Caco-2 (cell line): ENCODE results near the gene SMURF1. TPM values are rescaled to one million over a fixed set of nuclear protein-coding genes. Genes with fewer than 3 reads are reported as not detected.
"Not testable (repeated sequence)": the region's sequence is repeated elsewhere in the genome, so short reads cannot be mapped to it uniquely, and the experiment has no call there.

Source experiments
- BruUV-seq: library from RNA; stranded (reverse); fragments of 400-500 nt; replicated peaks from 2 replicates; lab custom pipeline; 2021; lab: Mats Ljungman, UMichigan
- CTCF ChIA-PET: fragments of 300-600 bp; sonication (Branson Sonifier 250); formaldehyde crosslinking; loops from one replicate; lab custom pipeline; 2022; ENCODE audit warnings: antibody characterized with exemption; lab: Charles Lee
- POLR2A ChIA-PET: fragments of 300-600 bp; sonication (Branson Sonifier 250); formaldehyde crosslinking; loops from one replicate; lab custom pipeline; 2022; ENCODE audit warnings: antibody characterized with exemption; lab: Charles Lee
- DNase-seq, 2 experiments: peaks; one replicate each; pipeline versions ENCODE4 v3.0.0 to v3.0.0-alpha.2; 2020 to 2022
- H3K27me3 ChIP-seq: replicated peaks from 2 replicates; pipeline ENCODE4 v1.6.0; 2011; ENCODE audit warnings: low read length; ENCODE audit not compliant: control insufficient read depth, insufficient read depth
- H3K36me3 ChIP-seq: 2 replicates; pipeline ENCODE4 v1.5.1; 2011; ENCODE audit warnings: low read length; ENCODE audit not compliant: control insufficient read depth, insufficient read depth
- H3K4me1 ChIP-seq: fragments of 250-450 bp; sonication (Bioruptor Pico); 2 replicates; pipeline ENCODE4 v1.5.1; 2020; ENCODE audit warnings: mild to moderate bottlenecking
- H3K4me3 ChIP-seq: 2 replicates; pipeline ENCODE4 v1.5.1; 2011; ENCODE audit warnings: low read depth, mild to moderate bottlenecking, control low read depth, low read length
- H3K9me3 ChIP-seq: fragments of 250-450 bp; sonication (Bioruptor Pico); 2 replicates; pipeline ENCODE4 v1.5.1; 2020; ENCODE audit warnings: mild to moderate bottlenecking, moderate library complexity
- H3K27ac Mint-ChIP-seq: one replicate; pipeline ENCODE4 v1.8.0; 2022; ENCODE audit warnings: mixed read lengths; ENCODE audit not compliant: unreplicated experiment
- H3K27me3 Mint-ChIP-seq: one replicate; pipeline ENCODE4 v1.8.0; 2022; ENCODE audit warnings: mixed read lengths; ENCODE audit not compliant: insufficient read depth, unreplicated experiment
- H3K36me3 Mint-ChIP-seq: one replicate; pipeline ENCODE4 v1.8.0; 2022; ENCODE audit warnings: mild to moderate bottlenecking, mixed read lengths; ENCODE audit not compliant: insufficient read depth, unreplicated experiment
- H3K4me1 Mint-ChIP-seq: one replicate; pipeline ENCODE4 v1.8.0; 2022; ENCODE audit warnings: low read depth, mixed read lengths; ENCODE audit not compliant: unreplicated experiment
- H3K4me3 Mint-ChIP-seq: one replicate; pipeline ENCODE4 v1.8.0; 2022; ENCODE audit warnings: mild to moderate bottlenecking, moderate library complexity, mixed read lengths; ENCODE audit not compliant: unreplicated experiment
- H3K9me3 Mint-ChIP-seq: one replicate; pipeline ENCODE4 v1.8.0; 2022; ENCODE audit warnings: mixed read lengths; ENCODE audit not compliant: unreplicated experiment
- CTCF ChIP-seq, 2 experiments: fragments of 200-600 bp in 1 of 2; IDR thresholded peaks; 1 replicate in 1 of 2; 2 replicates in 1 of 2; pipeline versions ENCODE4 v1.5.1 to v1.8.0; 2011 to 2022; ENCODE audit warnings: antibody characterized with exemption in 1 of 2, control low read depth in 1 of 2, inconsistent platforms in 1 of 2, low read depth in 1 of 2, low read length in 1 of 2, mild to moderate bottlenecking in 1 of 2, moderate library complexity in 1 of 2; ENCODE audit not compliant: insufficient read depth in 1 of 2, severe bottlenecking in 1 of 2, unreplicated experiment in 1 of 2
- intact Hi-C: fragments of 100-400 bp; cut with micrococcal nuclease; formaldehyde crosslinking; loops from one replicate; pipeline ENCODE4 v1.10.0; 2022; ENCODE audit not compliant: unreplicated experiment
- total RNA-seq: library from RNA; stranded (reverse); gene quantifications from 2 replicates; pipeline ENCODE4 v1.2.3, GENCODE V29; 2022

SMURF1 gene
- total RNA-seq, 1 experiment from 2014 or later, result 22.5 TPM

DNA sequence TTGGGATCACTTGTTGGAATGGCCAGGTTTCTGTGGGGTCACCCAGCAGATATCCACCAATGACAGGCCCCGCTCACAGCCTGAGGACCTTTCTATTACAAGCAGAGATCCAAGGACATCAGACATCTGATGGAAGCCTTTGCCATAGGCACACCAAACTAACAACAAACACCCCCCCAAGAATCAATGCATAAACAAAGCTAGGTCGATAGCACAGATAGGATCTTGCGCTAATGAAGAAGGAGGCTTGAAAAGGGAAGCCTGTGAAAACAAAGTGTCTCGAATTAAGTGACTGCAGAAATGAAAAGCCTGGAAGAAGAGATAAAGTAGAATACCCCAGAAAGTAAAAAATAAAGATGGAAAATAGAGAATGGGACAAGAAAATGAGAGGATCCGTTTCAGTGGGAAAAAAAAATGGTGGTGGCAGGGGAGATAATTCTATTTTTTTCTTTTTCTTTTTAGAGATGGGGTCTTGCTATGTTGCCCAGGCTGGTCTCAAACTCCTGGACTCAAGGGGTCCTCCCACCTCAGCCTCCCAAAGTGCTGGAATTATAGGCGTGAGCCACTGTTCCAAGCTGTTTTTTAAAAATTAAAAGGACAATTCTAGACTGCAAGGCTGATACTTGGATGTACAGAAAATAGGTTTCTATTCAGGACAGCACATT, 26.3 kb upstream of the SMURF1 start:
- Mint-ChIP-seq H3K36me3 (no peaks in the 10 kb centered on the region), H3K27ac (no peak overlapping the region), H3K27me3 (no peaks in the 10 kb centered on the region), H3K4me1 (peaks cover 7% of the 10 kb centered on the region), H3K4me3 (no peak overlapping the region), H3K9me3 (no peaks in the 10 kb centered on the region)
- BruUV-seq, result no TSS peak
- Histone ChIP-seq H3K36me3 (no peaks in the 10 kb centered on the region), H3K27me3 (no peaks in the 10 kb centered on the region), H3K4me1 (peaks cover 3% of the 10 kb centered on the region; the same call in 1 of the 2 replicates), H3K9me3 (no peaks in the 10 kb centered on the region), H3K4me3 (no peak overlapping the region)
- intact Hi-C loops, result no loop called here
- no peak for TF ChIP-seq CTCF (IDR thresholded peaks at IDR 0.05; ENCODE audit: insufficient read depth in 1 of 2, low read depth in 1 of 2, low read length in 1 of 2, severe bottlenecking in 1 of 2, unreplicated experiment in 1 of 2)
- DNase-seq, result no peak
- POLR2A ChIA-PET, result no interaction called here
- CTCF ChIA-PET, result no interaction called here

- no peak overlapping the region for H3K4me3 ChIP-seq
- BruUV-seq, result no TSS peak
- no peak for TF ChIP-seq CTCF (IDR thresholded peaks at IDR 0.05; ENCODE audit: insufficient read depth in 1 of 2, low read depth in 1 of 2, low read length in 1 of 2, severe bottlenecking in 1 of 2, unreplicated experiment in 1 of 2)
- peaks cover 3% of the 10 kb centered on the region; the same call in 1 of the 2 replicates for H3K4me1 ChIP-seq
- Mint-ChIP-seq H3K27me3 (no peaks in the 10 kb centered on the region), H3K4me1 (no peaks in the 10 kb centered on the region), H3K36me3 (no peaks in the 10 kb centered on the region), H3K4me3 (no peak overlapping the region), H3K9me3 (no peaks in the 10 kb centered on the region), H3K27ac (no peak overlapping the region)
- no peaks in the 10 kb centered on the region for H3K36me3 ChIP-seq
- ChIA-PET CTCF (no interaction called here), POLR2A (no interaction called here)
- peak in 1 of 2 experiments; percentile 5 for DNase-seq
- intact Hi-C loops, result no loop called here
- no peaks in the 10 kb centered on the region for H3K27me3 ChIP-seq
- no peaks in the 10 kb centered on the region for H3K9me3 ChIP-seq
Observed at GRCh38 chr7:99167072-99167471, 23.2 kb upstream of the SMURF1 start.

DNA sequence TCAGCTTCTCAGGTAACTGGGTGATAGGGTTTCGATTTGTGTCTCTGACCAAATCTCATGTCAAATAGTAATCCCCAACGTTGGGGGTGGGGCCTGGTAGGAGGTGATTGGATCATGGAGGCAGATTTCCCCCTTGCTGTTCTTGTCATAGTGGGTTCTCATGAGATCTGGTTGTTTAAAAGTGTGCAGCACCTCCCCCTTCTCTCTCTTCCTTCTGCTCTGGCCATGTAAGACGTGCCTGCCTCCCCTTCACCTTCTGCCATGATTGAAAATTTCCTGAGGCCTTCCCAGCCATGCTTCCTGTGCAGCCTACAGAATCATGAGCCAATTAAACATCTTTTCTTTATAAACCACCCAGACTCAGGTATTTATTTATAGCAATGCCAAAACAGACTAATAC, 21.9 kb upstream of the SMURF1 start:
- no peaks in the 10 kb centered on the region for H3K27me3 ChIP-seq
- H3K4me1 ChIP-seq, result no peaks in the 10 kb centered on the region
- no peak overlapping the region for H3K27ac Mint-ChIP-seq
- H3K27me3 Mint-ChIP-seq, result peaks cover 2% of the 10 kb centered on the region
- no peak for TF ChIP-seq CTCF (IDR thresholded peaks at IDR 0.05; ENCODE audit: insufficient read depth in 1 of 2, low read depth in 1 of 2, low read length in 1 of 2, severe bottlenecking in 1 of 2, unreplicated experiment in 1 of 2)
- DNase-seq, result no peak
- BruUV-seq, result no TSS peak
- H3K36me3 Mint-ChIP-seq, result no peaks in the 10 kb centered on the region
- H3K36me3 ChIP-seq, result no peaks in the 10 kb centered on the region
- no peaks in the 10 kb centered on the region for H3K9me3 Mint-ChIP-seq
- no peaks in the 10 kb centered on the region for H3K4me1 Mint-ChIP-seq
- H3K4me3 Mint-ChIP-seq, result no peak overlapping the region
- CTCF ChIA-PET, result no interaction called here
- H3K9me3 ChIP-seq, result no peaks in the 10 kb centered on the region
- POLR2A ChIA-PET, result no interaction called here
- no peak overlapping the region for H3K4me3 ChIP-seq
- intact Hi-C loops, result no loop called here

DNA sequence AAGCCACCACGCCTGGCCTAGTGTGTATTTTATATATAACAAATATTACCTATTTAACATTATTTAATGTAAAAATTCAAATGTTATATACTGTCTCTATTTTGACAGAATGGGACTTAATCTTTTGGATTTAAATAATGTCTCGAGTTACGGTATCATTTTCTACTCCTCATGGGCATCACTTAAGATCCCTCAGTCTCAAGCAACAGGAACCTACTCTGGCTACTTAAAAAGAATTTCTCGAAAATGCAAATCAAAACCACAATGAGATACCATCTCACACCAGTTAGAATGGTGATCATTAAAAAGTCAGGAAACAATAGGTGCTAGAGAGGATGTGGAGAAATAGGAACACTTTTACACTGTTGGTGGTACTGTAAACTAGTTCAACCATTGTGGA, 19.8 kb upstream of the SMURF1 start:
- intact Hi-C loops, H3K36me3 Mint-ChIP-seq, CTCF ChIA-PET: not testable (repeated sequence)

More for the DNA sequence above, 19.8 kb upstream of the SMURF1 start:
- H3K27me3 ChIP-seq, H3K4me1 Mint-ChIP-seq, BruUV-seq, H3K4me3 Mint-ChIP-seq, DNase-seq, H3K27ac Mint-ChIP-seq, H3K4me1 ChIP-seq, H3K4me3 ChIP-seq, H3K27me3 Mint-ChIP-seq, POLR2A ChIA-PET, H3K9me3 Mint-ChIP-seq, H3K36me3 ChIP-seq, H3K9me3 ChIP-seq: not testable (repeated sequence)
